Measurements from ENCODE around the gene WDSUB1.

The WDSUB1 gene

GRCh38 chr2:159298967-159299366, 12.5 kb upstream of the WDSUB1 start:
- H3K4me2 ChIP-seq (ENCODE audit: low read length), result no peak overlapping the region
- no peaks in the 10 kb centered on the region for H3K4me1 ChIP-seq (ENCODE audit: control insufficient read depth, low read length)
- no peaks in the 10 kb centered on the region for H3K9me2 ChIP-seq (replicated peaks; ENCODE audit: control insufficient read depth, low read length)
- H3K27ac ChIP-seq (ENCODE audit: low read depth, low read length), result no peak overlapping the region
- no peak overlapping the region for H3K4me3 ChIP-seq (ENCODE audit: low read length)
- H3K79me2 ChIP-seq (ENCODE audit: control insufficient read depth, low read length), result no peaks in the 10 kb centered on the region
- H3K27me3 ChIP-seq (ENCODE audit: control insufficient read depth, low read length), result no peaks in the 10 kb centered on the region
- TF ChIP-seq CTCF (IDR thresholded peaks at IDR 0.05; ENCODE audit: low read depth, low read length, poor library complexity, severe bottlenecking) (no peak), EZH2phosphoT487 (IDR thresholded peaks at IDR 0.05; ENCODE audit: borderline replicate concordance, low read length) (no peak)
- H3K9me3 ChIP-seq (ENCODE audit: control insufficient read depth, insufficient read depth, low read length), result no peaks in the 10 kb centered on the region
- H3K36me3 ChIP-seq (ENCODE audit: control insufficient read depth, low read length), result no peaks in the 10 kb centered on the region
- no peaks in the 10 kb centered on the region for H3F3A ChIP-seq (ENCODE audit: control insufficient read depth, insufficient read depth)
- H4K20me1 ChIP-seq (ENCODE audit: control insufficient read depth, insufficient read depth, low read depth, low read length), result no peaks in the 10 kb centered on the region

GRCh38 chr2:159297042-159297707, 10.7 kb upstream of the WDSUB1 start:
- Histone ChIP-seq H3K9me3 (ENCODE audit: control insufficient read depth, insufficient read depth, low read length) (no peaks in the 10 kb centered on the region), H3F3A (ENCODE audit: control insufficient read depth, insufficient read depth) (no peaks in the 10 kb centered on the region), H3K4me2 (ENCODE audit: low read length) (no peak overlapping the region), H3K4me3 (ENCODE audit: low read length) (no peak overlapping the region), H4K20me1 (ENCODE audit: control insufficient read depth, insufficient read depth, low read depth, low read length) (no peaks in the 10 kb centered on the region), H3K79me2 (ENCODE audit: control insufficient read depth, low read length) (no peaks in the 10 kb centered on the region), H3K9me2 (replicated peaks; ENCODE audit: control insufficient read depth, low read length) (no peaks in the 10 kb centered on the region), H3K36me3 (ENCODE audit: control insufficient read depth, low read length) (no peaks in the 10 kb centered on the region), H3K27me3 (ENCODE audit: control insufficient read depth, low read length) (no peaks in the 10 kb centered on the region), H3K27ac (ENCODE audit: low read depth, low read length) (no peak overlapping the region), H3K4me1 (ENCODE audit: control insufficient read depth, low read length) (no peaks in the 10 kb centered on the region)
- TF ChIP-seq CTCF (IDR thresholded peaks at IDR 0.05; ENCODE audit: low read depth, low read length, poor library complexity, severe bottlenecking) (no peak), EZH2phosphoT487 (IDR thresholded peaks at IDR 0.05; ENCODE audit: borderline replicate concordance, low read length) (no peak)

DNA sequence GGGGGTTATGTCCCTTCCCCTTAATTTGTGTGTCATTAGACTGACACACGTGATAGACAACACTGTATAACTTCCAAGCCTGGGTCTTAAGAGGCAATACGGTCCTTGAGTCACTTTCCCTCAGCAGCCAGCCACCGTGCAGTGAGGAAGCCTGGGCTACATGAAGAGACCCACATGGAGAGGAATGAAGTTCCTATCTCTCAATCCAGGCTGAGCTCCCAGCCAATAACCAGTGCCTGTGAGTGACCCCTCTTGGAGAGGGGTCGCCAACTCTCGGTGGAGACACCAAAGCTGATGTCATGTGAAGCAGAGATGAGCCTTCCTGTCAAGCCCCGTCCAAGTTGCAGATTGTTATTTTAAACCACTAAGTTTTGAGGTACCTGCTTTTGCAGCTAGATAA, 5.7 kb upstream of the WDSUB1 start:
- H3K36me3 ChIP-seq (ENCODE audit: control insufficient read depth, low read length), result no peaks in the 10 kb centered on the region
- no peaks in the 10 kb centered on the region for H3K9me2 ChIP-seq (replicated peaks; ENCODE audit: control insufficient read depth, low read length)
- TF ChIP-seq CTCF (IDR thresholded peaks at IDR 0.05; ENCODE audit: low read depth, low read length, poor library complexity, severe bottlenecking), result no peak
- no peak for TF ChIP-seq EZH2phosphoT487 (IDR thresholded peaks at IDR 0.05; ENCODE audit: borderline replicate concordance, low read length)
- no peak overlapping the region for H3K4me2 ChIP-seq (ENCODE audit: low read length)
- no peaks in the 10 kb centered on the region for H3K79me2 ChIP-seq (ENCODE audit: control insufficient read depth, low read length)
- no peak overlapping the region for H3K27ac ChIP-seq (ENCODE audit: low read depth, low read length)
- no peaks in the 10 kb centered on the region for H3K27me3 ChIP-seq (ENCODE audit: control insufficient read depth, low read length)
- no peak overlapping the region for H3K4me3 ChIP-seq (ENCODE audit: low read length)
- no peaks in the 10 kb centered on the region for H3K9me3 ChIP-seq (ENCODE audit: control insufficient read depth, insufficient read depth, low read length)
- H3K4me1 ChIP-seq (ENCODE audit: control insufficient read depth, low read length), result peaks cover 16% of the 10 kb centered on the region
- H3F3A ChIP-seq (ENCODE audit: control insufficient read depth, insufficient read depth), result no peaks in the 10 kb centered on the region; the same call in 1 of the 2 replicates
- H4K20me1 ChIP-seq (ENCODE audit: control insufficient read depth, insufficient read depth, low read depth, low read length), result no peaks in the 10 kb centered on the region
